ENCODE measurements around the gene GINS1. TPM values are rescaled to one million over a fixed set of nuclear protein-coding genes. Genes with fewer than 3 reads are reported as not detected.

GINS1 gene
- total RNA-seq, 1 experiment from 2014 or later: 30.4 TPM

GRCh38 chr20:25389858-25390537 lies 17.5 kb upstream of the GINS1 start:
- ChIA-PET POLR2A (no interaction called here), RAD21 (ENCODE audit: low non-redundant PET in 1 of 2, low total read pairs in 2 of 2, uncharacterized antibody in 2 of 2, unreplicated experiment in 2 of 2) (no interaction called here), CTCF (interaction anchor here (1.0 kb wide), 1 partner anchor 9 kb away, joined by 9 read pairs; no protein-coding TSS in a partner anchor)
- peaks cover 42% of the 10 kb centered on the region for H3K79me2 ChIP-seq (ENCODE audit: insufficient read depth, low read length)
- ATAC-seq (peak; percentile 78), DNase-seq (ENCODE audit: low read depth, low spot score) (no peak)
- peak overlapping the region; percentile 54 for H2AFZ ChIP-seq (ENCODE audit: low read depth, low read length, poor library complexity, severe bottlenecking)
- H3K4me3 ChIP-seq (replicated peaks in 1 of 2; ENCODE audit: low read depth in 1 of 2, low read length in 2 of 2): peak overlapping the region; percentile 81 to 96
- H3K27ac ChIP-seq (ENCODE audit: low read depth, low read length): peak overlapping the region; percentile 96
- intact Hi-C loops (cut with micrococcal nuclease): loop anchor here (2.0 to 10.0 kb wide), 2 partner anchors 79 to 325 kb away; no protein-coding TSS in a partner anchor
- H3K9me2 ChIP-seq (ENCODE audit: insufficient read depth): no peaks in the 10 kb centered on the region
- no peaks in the 10 kb centered on the region for H3K27me3 ChIP-seq (ENCODE audit: insufficient read depth, low read length)
- peak overlapping the region; percentile 83 for H3K4me2 ChIP-seq (ENCODE audit: low read length)
- no peaks in the 10 kb centered on the region for H3K36me3 ChIP-seq (ENCODE audit: control insufficient read depth in 1 of 2, insufficient read depth in 2 of 2, low read length in 2 of 2)
- H3K4me1 ChIP-seq (ENCODE audit: control insufficient read depth in 1 of 2, insufficient read depth in 2 of 2, low read length in 2 of 2): peaks cover 9 to 13% of the 10 kb centered on the region in 2 experiments; a peak in 3 of 4 replicates
- BruUV-seq (replicated peaks): no TSS peak
- no peaks in the 10 kb centered on the region for H3K9me3 ChIP-seq (ENCODE audit: control insufficient read depth in 1 of 2, insufficient read depth in 1 of 2, low read depth in 1 of 2, low read length in 2 of 2)
- TF ChIP-seq ATF3 (IDR thresholded peaks at IDR 0.05) (no peak), TCF7L2 (IDR thresholded peaks at IDR 0.05; ENCODE audit: borderline replicate concordance, extremely low read depth, insufficient read depth, insufficient read length) (no peak), POLR2AphosphoS5 (IDR thresholded peaks at IDR 0.05; ENCODE audit: low read depth, low read length) (peak; percentile 40; the same call in 1 of the 2 replicates), ZNF274 (IDR thresholded peaks at IDR 0.05; ENCODE audit: low read depth, low read length) (no peak), ZFX (IDR thresholded peaks at IDR 0.05) (peak; percentile 77), EGR1 (IDR thresholded peaks at IDR 0.05; ENCODE audit: low read depth) (peak; percentile 67)
- H4K20me1 ChIP-seq (ENCODE audit: insufficient read depth): no peaks in the 10 kb centered on the region
- H3K9ac ChIP-seq (ENCODE audit: low read length): peak overlapping the region; percentile 92

Data from HCT116 (cell line).